ENCODE measurements around the gene WDFY4.

The WDFY4 gene

DNA sequence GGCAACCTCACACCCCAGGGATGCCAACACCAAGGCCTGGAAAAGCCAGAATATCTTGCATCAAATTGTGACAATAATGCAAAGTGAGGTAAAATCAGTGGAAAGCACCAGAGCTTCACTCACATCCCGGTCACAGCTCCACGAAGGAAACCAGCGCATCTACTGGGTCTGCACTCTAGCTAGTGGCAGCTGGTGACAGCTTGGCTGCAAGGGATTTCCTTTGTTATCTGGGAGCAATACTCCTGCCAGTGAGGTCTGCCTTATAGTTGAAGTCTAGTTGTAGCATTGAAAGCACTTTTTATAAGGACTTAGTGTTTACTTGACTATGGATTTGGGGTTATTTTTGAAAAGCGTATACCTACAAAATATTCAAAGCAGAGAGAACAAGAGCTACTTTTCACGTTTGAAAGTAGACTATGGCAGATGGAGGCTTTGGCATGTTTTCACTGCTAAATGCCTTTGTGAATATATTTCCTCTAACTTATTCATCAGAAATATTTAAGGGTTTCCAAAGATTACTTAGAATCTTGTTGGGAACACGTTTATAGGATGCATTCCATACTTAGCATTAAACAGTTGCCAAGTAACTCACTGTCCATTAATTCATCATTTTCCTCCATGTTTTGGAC is 26.1 kb downstream of the WDFY4 start:
- DNase-seq (ENCODE audit: low read depth): no peak

DNA sequence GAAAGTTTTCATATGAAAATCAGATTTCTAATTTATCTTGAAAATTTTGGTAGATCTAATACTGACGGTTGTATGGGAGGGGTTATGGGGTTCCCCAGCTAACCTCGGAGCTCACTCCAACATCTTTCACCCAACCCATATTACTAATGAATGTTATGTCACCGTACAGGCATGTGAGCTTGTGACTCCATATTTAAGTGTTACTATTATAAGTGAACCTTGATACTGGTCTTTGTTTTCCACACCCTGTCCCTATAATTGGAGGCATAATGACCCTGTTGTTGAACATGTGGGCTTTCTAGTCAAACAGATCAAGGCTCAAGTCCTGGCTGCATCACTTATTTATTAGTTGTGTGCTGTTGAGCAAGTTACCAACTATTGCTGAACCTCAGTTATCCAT is 27.2 kb downstream of the WDFY4 start:
- no peak for DNase-seq (ENCODE audit: low read depth)

DNA sequence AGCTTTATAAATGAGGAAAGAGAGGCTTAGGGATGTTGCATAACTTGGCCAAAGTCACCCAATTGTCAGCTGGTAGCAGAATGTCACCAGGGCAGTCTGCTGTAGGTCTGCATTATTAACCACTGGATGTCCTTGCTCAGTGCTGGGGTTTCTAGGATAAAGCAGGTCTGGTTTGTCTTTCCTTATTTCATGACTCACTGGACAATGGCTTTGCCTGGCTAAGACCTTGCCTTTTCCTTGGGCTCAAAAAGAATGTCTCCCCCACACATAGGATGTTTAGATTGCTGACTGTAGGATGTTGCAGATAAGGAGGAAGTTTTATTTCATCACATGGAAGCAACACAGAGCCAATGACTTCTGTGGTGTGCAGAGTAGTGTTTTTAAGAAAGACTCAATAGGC is 29.4 kb downstream of the WDFY4 start:
- DNase-seq (ENCODE audit: low read depth): no peak

DNA sequence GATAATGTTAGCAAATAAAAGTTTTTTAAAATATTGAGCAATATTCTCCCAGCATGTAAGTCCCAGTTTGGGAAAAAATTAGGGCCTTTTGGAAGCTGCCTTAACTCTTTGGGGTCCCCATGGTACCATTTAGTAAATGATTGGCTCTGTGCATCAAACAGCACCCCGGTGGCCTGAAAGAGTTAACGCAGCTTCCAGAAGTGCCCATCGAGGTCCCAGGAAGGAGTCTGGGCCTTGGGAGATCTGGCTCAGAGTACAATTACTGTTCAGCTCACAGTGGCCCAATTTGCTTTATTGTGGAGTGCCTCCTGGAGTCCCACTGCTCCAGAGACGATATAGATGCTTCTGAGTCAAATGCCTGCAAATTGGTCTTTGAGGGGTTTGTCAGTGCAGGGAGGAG is 31.7 kb downstream of the WDFY4 start:
- DNase-seq (ENCODE audit: low read depth): no peak

DNA sequence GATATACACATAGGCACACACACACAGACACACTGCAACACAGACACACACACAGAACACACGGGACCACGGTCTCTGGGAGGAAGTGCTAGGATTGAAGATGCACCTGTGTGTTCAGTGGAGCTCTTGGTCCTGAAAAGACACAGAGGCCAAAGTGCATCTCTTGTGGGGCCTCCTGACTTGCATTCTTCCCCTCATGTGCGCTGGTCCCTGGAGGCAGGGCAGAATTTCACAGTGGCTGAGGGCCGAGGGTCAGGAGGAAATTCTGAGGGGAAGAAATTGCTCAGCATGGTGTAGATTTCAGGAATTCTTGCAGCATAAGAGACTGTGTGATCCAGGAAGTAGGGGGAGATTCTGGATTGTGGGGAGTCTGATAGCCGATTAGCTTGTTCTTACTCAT is 35.9 kb downstream of the WDFY4 start:
- DNase-seq (ENCODE audit: low read depth): no peak

DNA sequence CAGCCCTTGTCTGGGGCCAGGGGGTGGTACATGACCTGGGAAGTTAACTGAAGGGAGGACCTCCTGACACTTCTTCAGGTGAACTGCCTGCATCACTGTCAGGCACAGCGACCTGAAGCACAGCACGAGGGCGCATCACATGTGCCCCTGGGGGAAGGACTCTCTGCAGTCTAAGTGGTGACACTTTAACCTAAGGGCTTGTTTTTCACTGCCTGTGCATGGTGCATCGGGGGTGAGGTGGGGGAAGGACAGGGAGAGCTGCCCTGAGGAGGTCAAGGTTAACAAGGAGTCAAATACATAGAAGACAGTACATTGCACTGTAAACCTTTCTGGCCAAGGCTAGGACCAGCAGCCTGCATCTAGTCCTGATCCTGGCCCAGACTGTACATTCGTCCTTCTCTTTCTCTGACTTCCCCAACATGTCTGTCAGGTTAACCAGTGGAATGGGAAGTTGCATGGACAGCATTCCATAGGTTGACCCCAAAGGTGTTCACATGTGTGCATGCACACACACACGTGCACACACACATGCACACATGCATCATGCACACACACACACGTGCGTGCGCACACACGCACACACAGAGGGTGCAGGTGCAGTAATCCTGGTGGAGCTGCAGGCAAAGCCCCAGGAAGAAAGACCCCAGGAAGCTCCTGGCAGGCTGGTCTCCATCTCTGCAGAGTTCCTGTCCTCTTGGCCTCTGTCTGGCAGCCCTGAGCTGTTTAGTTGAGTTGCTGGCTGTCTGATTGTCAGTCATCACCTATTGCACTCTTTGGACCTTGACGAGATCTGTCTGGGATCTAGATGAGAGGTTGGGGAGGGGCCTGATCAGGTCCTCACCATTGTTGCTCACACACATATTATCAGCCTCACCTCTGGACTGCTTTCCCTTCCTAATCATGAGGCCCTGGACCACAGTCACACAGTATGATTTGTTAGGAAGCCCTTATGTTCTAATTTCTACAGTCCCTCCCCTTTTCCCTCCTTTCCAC is 37.8 kb downstream of the WDFY4 start:
- DNase-seq (ENCODE audit: low read depth): no peak

DNA sequence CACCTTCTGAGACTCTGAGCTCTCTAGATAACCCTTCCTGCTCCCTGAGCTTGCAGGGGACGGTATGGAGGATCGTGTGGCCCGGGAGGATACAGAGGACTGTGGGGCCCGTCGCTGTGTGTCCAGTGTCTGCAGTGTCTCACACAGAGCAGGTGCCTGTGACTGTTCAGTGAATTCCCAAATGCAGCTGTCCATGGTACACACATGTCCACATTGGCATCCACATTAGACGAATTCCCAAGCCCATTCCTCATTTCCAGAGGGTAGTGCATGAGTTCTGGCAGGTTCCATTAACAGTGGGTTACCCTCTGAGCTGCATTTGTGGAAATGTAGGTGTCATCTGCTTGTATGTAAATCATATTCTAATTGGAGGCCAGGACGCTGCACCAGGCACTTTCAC is 39.5 kb downstream of the WDFY4 start:
- no peak for DNase-seq (ENCODE audit: low read depth)

DNA sequence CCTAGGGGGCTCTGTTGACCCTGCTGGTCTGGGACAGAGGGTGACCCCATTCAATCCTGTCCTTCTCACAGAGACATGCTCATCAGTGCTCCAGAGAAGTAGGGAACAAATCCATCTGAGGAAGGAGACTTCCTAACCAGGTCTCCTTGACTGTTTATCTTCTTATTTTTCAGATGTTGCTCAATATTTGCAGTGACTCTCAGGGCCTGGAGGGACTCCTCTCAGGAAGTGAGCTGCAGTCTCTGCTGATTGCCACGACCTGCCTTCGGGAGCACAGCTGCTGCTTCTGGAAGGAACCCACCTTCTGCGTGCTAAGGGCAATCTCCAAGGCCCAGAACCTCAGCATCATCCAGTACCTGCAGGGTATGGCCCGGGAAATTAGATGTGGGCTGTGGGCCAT is 41.0 kb downstream of the WDFY4 start:
- no peak for DNase-seq (ENCODE audit: low read depth)

- no peak for DNase-seq (ENCODE audit: low read depth)
These were observed 43.2 kb downstream of the WDFY4 start for GRCh38 chr10:48727866-48728265.

DNA sequence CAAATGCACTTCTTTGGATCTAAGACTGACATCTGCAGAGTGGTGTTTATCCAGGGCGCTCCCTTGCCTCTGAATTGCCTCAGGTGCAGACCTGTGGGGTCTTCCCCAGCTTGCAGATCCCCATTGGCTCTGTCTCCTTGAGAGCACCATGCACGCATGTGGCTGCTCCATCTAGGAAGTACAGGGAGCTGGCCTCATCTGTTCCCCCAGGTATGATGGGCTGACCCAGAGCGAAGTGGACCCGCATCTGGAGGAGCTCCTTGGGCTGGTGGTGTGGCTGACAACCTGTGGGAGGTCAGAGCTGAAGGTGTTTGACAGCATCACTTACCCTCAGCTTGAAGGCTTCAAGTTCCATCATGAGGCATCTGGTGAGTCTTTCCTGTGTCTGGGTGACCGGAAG is 44.5 kb downstream of the WDFY4 start:
- DNase-seq (ENCODE audit: low read depth): no peak

- no peak for DNase-seq (ENCODE audit: low read depth)
These were observed 45.3 kb downstream of the WDFY4 start for GRCh38 chr10:48729941-48730457.

- DNase-seq (ENCODE audit: low read depth): no peak
These were observed 46.5 kb downstream of the WDFY4 start for GRCh38 chr10:48731141-48731540.

- no peak for DNase-seq (ENCODE audit: low read depth)
These were observed 47.0 kb downstream of the WDFY4 start for GRCh38 chr10:48731654-48732053.

- DNase-seq (ENCODE audit: low read depth): no peak
These were observed 48.7 kb downstream of the WDFY4 start for GRCh38 chr10:48733329-48733728.

DNA sequence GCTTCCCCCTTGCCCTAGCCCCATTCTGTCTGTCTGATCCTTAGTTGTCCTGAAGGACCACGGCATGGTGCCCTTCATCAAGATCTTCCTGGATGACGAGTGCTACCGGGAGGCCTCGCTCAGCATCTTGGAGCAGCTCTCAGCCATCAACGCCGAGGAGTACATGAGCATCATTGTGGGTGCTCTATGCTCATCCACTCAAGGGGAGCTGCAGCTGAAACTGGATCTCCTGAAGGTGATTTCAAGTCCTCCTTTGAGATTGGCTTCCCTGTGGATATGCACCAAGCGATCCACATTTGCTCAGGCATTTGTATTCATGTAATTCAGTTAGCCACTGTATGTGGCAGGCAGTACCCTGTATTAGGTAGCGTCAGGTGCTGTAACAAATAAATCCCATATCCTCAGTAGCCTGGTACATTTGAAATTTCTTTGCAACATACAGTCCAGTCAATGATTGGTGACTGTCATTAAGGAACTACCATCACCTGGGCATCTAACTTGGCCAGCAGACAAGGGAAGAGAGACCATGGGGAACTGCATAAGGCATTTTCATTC is 51.2 kb downstream of the WDFY4 start:
- no peak for DNase-seq (ENCODE audit: low read depth)

DNA sequence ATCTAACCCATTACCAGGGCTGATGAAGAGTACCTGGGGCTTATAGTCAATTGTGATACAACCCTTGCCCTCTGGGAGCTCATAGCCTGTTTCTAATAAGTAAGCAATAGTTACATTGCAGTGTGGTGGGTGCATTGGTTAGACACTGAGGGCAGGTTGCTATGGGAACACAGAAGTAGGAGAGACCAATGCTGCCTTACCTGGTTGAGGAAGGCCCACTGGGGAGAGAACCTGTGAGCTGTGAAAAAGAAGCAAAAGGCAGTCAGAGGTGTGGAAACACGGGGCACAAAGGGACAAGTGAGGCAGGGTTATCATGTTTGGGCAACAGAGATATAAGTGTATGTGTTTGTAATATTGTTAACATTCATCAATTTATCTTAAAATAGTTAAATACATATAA is 51.9 kb downstream of the WDFY4 start:
- no peak for DNase-seq (ENCODE audit: low read depth)

DNA sequence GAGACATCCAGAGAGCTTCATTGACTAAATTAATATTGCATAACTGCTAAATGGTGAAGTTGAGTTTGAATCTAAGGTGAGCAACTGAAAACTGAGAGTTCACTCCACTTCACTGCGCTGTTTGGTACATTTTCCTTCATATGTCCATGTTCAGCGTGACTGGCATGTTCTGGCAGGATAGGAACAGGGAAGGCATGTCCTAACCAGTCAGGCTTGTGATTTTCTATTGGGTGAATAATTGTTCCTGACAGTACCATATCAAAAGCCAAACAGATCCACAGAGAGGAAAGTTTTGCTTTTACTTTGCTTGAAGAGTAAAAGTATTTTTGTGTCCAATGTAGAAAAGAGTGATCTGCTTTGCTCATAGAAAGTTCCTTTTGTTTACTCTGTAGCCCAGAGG is 53.2 kb downstream of the WDFY4 start:
- DNase-seq (ENCODE audit: low read depth): no peak

GRCh38 chr10:48739170-48739569 is 54.5 kb downstream of the WDFY4 start:
- no peak for DNase-seq (ENCODE audit: low read depth)

DNA sequence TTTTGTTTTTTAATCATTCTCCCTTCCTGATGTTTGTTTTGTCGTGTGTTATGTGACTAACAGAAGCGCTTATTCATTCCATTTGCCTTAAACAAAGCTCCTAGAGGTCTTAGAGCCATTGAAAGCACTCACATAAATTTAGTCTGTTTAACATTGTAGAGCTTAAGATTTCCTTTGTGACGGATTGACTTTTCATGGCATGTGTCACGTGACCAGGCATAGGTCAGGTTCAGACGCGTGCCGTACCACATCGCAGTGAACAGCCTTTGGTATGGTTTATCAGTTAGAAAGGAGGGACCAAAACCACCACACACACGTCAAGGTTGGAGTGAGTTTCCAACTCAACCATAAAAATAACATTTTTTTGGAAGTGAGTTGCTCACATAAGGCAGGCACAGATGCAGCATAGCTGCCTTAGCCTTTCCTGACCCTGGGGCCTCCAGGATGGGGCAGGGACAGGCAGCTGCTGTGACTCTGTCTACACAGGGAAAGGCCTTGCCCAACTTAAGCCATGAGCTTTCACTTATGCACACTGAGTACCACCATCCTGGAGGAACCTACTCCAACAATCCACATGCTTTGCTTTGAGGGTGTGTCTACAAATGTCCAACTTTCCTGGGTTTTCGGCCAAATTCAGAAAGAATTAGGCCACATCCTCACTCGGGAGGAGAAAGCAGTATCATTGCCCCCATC is 55.5 kb downstream of the WDFY4 start:
- no peak for DNase-seq (ENCODE audit: low read depth)

DNA sequence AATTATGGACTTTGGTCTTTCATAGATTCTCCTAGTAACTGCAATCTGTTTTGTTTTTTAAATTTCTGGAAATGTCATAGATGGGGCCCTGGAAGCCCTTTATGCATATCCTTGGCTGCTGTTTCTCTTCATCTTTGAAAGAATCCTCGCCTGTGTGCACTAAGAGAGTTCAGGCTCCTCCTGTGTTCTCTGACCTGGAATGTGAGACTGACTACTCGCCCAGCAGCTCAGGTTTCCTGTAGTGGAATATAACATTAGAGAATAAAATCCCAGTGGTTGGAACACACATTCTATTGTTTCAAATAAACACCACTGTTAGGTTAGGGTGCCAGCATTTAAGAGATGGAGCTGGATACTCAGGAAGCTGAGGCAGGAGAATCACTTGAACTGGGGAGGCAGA is 56.3 kb downstream of the WDFY4 start:
- no peak for DNase-seq (ENCODE audit: low read depth)

DNA sequence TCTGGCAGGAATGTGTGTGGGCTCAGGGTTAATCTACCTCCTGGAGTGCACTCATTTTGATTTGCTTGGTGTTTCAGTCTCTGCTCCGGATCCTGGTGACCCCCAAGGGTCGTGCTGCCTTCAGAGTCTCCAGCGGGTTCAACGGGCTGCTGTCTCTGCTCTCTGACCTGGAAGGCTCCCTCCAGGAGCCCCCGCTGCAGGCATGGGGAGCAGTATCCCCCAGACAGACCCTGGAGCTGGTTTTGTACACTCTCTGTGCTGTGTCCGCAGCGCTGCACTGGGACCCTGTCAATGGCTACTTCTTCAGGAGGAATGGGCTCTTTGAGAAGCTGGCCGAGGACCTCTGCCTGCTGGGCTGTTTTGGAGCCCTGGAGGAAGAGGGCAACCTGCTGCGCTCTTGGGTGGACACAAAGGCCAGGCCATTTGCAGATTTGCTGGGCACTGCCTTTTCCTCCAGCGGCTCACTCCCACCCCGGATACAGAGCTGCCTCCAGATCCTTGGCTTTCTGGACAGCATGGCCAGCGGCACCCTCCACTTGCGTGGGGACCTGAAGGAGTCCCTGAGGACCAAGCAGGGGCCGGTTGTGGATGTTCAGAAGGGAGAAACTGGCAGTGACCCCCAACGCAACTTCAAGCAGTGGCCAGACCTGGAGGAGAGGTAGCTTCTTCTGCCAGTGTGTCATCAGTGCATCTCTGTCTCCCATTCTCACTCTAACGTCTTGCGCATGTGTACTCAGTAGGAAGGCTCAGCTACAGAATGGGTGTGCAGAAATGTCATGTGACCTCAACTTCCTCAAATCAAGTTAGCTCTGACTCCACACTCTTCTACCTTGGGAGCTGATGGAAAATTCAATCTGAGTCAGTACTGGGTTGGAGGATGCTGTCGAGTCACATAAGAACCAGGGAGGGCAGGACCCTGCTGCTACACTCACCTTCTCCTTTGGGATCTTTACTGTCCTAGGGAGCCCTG is 58.5 kb downstream of the WDFY4 start:
- no peak for DNase-seq (ENCODE audit: low read depth)
